IMR-90 (cell line): ENCODE data around the gene ATP1A1. TPM values are rescaled to one million over a fixed set of nuclear protein-coding genes. Genes with fewer than 3 reads are reported as not detected.

Source experiments
- ATAC-seq: fragments of 200-7000 bp; cut with Tn5 transposase; 2 replicates; pipeline ENCODE4 v1.9.1; 2020; ENCODE audit warnings: low read depth, mild to moderate bottlenecking, moderate library complexity
- BruUV-seq: library from RNA; stranded (reverse); fragments of 400-500 nt; replicated peaks from 2 replicates; lab custom pipeline; 2021; lab: Mats Ljungman, UMichigan
- CTCF ChIA-PET: fragments of 300-600 bp; formaldehyde crosslinking; extraction: SDS; loops from one replicate; lab custom pipeline; 2021; ENCODE audit warnings: antibody characterized with exemption; lab: Yijun Ruan, JAX
- POLR2A ChIA-PET: fragments of 300-600 bp; sonication (Branson Sonifier 250); formaldehyde crosslinking; loops from one replicate; lab custom pipeline; 2022; ENCODE audit warnings: antibody characterized with exemption; ENCODE audit not compliant: unreplicated experiment; lab: Charles Lee
- DNase-seq: peaks from one replicate; pipeline ENCODE4 v3.0.0; 2013
- H2AFZ ChIP-seq: replicated peaks from 2 replicates; pipeline ENCODE3; 2013; ENCODE audit warnings: low read length, mild to moderate bottlenecking; ENCODE audit not compliant: poor library complexity
- H2AK5ac ChIP-seq: 2 replicates; pipeline ENCODE4 v1.6.1; 2013; ENCODE audit warnings: low read depth, low read length, inconsistent platforms
- H2AK9ac ChIP-seq: replicated peaks from 2 replicates; pipeline ENCODE3; 2013; ENCODE audit warnings: mild to moderate bottlenecking, low read depth, low read length, moderate library complexity; ENCODE audit not compliant: poor library complexity
- H2BK120ac ChIP-seq: 2 replicates; pipeline ENCODE4 v1.6.1; 2013; ENCODE audit warnings: low read depth, low read length, inconsistent platforms
- H2BK15ac ChIP-seq: 3 replicates; pipeline ENCODE4 v1.6.1; 2013; ENCODE audit warnings: low read depth, low read length, inconsistent platforms
- H2BK20ac ChIP-seq: 2 replicates; pipeline ENCODE4 v1.6.1; 2013; ENCODE audit warnings: low read depth, mild to moderate bottlenecking, inconsistent platforms, low read length, moderate library complexity
- H2BK5ac ChIP-seq: 2 replicates; pipeline ENCODE4 v1.6.1; 2013; ENCODE audit warnings: mild to moderate bottlenecking, low read depth, low read length, inconsistent platforms; ENCODE audit not compliant: poor library complexity, severe bottlenecking
- H3K14ac ChIP-seq: replicated peaks from 2 replicates; pipeline ENCODE4 v1.6.1; 2013; ENCODE audit warnings: low read depth, low read length, inconsistent platforms
- H3K18ac ChIP-seq: 2 replicates; pipeline ENCODE4 v1.6.1; 2013; ENCODE audit warnings: low read depth, low read length, control low read depth
- H3K23ac ChIP-seq: 2 replicates; pipeline ENCODE4 v1.6.1; 2013; ENCODE audit warnings: low read depth, low read length, inconsistent platforms
- H3K27ac ChIP-seq: 2 replicates; pipeline ENCODE4 v1.5.1; 2013; ENCODE audit warnings: mild to moderate bottlenecking, control low read depth, low read length; ENCODE audit not compliant: insufficient read depth
- H3K27me3 ChIP-seq: 2 replicates; pipeline ENCODE4 v1.6.1; 2013; ENCODE audit warnings: low read length; ENCODE audit not compliant: control insufficient read depth, insufficient read depth
- H3K36me3 ChIP-seq: 2 replicates; pipeline ENCODE4 v1.6.1; 2013; ENCODE audit warnings: low read length, mixed read lengths; ENCODE audit not compliant: control insufficient read depth, insufficient read depth
- H3K4ac ChIP-seq: 2 replicates; pipeline ENCODE4 v1.6.1; 2013; ENCODE audit warnings: low read depth, low read length, inconsistent platforms
- H3K4me1 ChIP-seq: 2 replicates; pipeline ENCODE4 v1.6.1; 2013; ENCODE audit warnings: low read length, mixed read lengths; ENCODE audit not compliant: control insufficient read depth, insufficient read depth
- H3K4me2 ChIP-seq: 2 replicates; pipeline ENCODE4 v1.6.1; 2013; ENCODE audit warnings: low read depth, mild to moderate bottlenecking, control low read depth, low read length, moderate library complexity
- H3K4me3 ChIP-seq: 2 replicates; pipeline ENCODE4 v1.5.1; 2013; ENCODE audit warnings: low read depth, mild to moderate bottlenecking, control low read depth, low read length, moderate library complexity; ENCODE audit not compliant: insufficient read depth
- H3K56ac ChIP-seq: 2 replicates; pipeline ENCODE4 v1.6.1; 2013; ENCODE audit warnings: low read length, inconsistent platforms; ENCODE audit not compliant: insufficient read depth; ENCODE audit errors: extremely low read depth
- H3K79me1 ChIP-seq, 2 experiments: 2 replicates each; pipeline ENCODE4 v1.6.1; 2013; ENCODE audit warnings: low read length in 2 of 2, inconsistent platforms in 1 of 2, low read depth in 1 of 2
- H3K9ac ChIP-seq: 2 replicates; pipeline ENCODE4 v1.6.1; 2013; ENCODE audit warnings: low read depth, low read length, control low read depth
- H3K9me1 ChIP-seq: 2 replicates; pipeline ENCODE4 v1.6.1; 2013; ENCODE audit warnings: low read length, inconsistent platforms; ENCODE audit not compliant: insufficient read depth
- H3K9me3 ChIP-seq: 2 replicates; pipeline ENCODE4 v1.6.1; 2013; ENCODE audit warnings: low read length; ENCODE audit not compliant: control insufficient read depth, insufficient read depth
- H4K20me1 ChIP-seq: 2 replicates; pipeline ENCODE4 v1.6.1; 2013; ENCODE audit warnings: low read length, inconsistent platforms; ENCODE audit not compliant: insufficient read depth
- H4K5ac ChIP-seq: 2 replicates; pipeline ENCODE4 v1.6.1; 2013; ENCODE audit warnings: mild to moderate bottlenecking, low read depth, low read length, control low read depth
- H4K8ac ChIP-seq, 2 experiments: 2 replicates each; pipeline ENCODE4 v1.6.1; 2013; ENCODE audit warnings: low read depth in 2 of 2, low read length in 2 of 2, control low read depth in 1 of 2, inconsistent platforms in 1 of 2
- H4K91ac ChIP-seq: 2 replicates; pipeline ENCODE4 v1.6.1; 2013; ENCODE audit warnings: low read depth, low read length, inconsistent platforms; ENCODE audit not compliant: insufficient read depth
- CTCF ChIP-seq: conservative IDR thresholded peaks from 2 replicates; pipeline ENCODE4 v1.5.1; 2012; ENCODE audit warnings: mild to moderate bottlenecking, low read depth, low read length, improper control_type of control experiment
- MAFK ChIP-seq: IDR thresholded peaks from 2 replicates; pipeline ENCODE4 v1.6.1; 2012; ENCODE audit warnings: low read depth, low read length, improper control_type of control experiment
- MAZ ChIP-seq: IDR thresholded peaks from 2 replicates; pipeline ENCODE4 v1.6.1; 2012; ENCODE audit warnings: low read depth, mild to moderate bottlenecking, low read length, improper control_type of control experiment, moderate library complexity, borderline replicate concordance
- MXI1 ChIP-seq: IDR thresholded peaks from 2 replicates; pipeline ENCODE4 v1.6.1; 2012; ENCODE audit warnings: low read depth, mild to moderate bottlenecking, low read length, moderate library complexity, borderline replicate concordance
- POLR2A ChIP-seq: IDR thresholded peaks from 2 replicates; pipeline ENCODE4 v1.6.1; 2012; ENCODE audit warnings: mild to moderate bottlenecking, low read depth, low read length
- RCOR1 ChIP-seq: IDR thresholded peaks from 2 replicates; pipeline ENCODE4 v1.6.1; 2012; ENCODE audit warnings: mild to moderate bottlenecking, low read length, improper control_type of control experiment; ENCODE audit not compliant: insufficient replicate concordance
- SMC3 ChIP-seq: fragments of 150-350 bp; IDR thresholded peaks from 2 replicates; pipeline ENCODE4 v1.6.1; 2016; ENCODE audit warnings: low read depth, mild to moderate bottlenecking, antibody characterized with exemption, low read length, moderate library complexity
- WGBS, 2 experiments: methylation state at CpG; one replicate each; pipeline versions ENCODE4 v1.1.5 to v1.1.7; 2013; ENCODE audit warnings: missing lambda C conversion rate in 2 of 2; ENCODE audit not compliant: insufficient read length in 1 of 2; ENCODE audit errors: extremely low coverage in 2 of 2; 5-methylcytosine and 5-hydroxymethylcytosine counted together
- dilution Hi-C: fragments of 300-500 bp; cut with HindIII; formaldehyde crosslinking; loops from one replicate; pipeline ENCODE4 v1.14.3; 2018; ENCODE audit warnings: low sequenced_read_pairs; ENCODE audit not compliant: unreplicated experiment
- in situ Hi-C: fragments of 300-500 bp; cut with MboI; formaldehyde crosslinking; loops from 3 replicates; pipeline ENCODE4 v1.14.3; 2019; ENCODE audit warnings: low sequenced_read_pairs, inconsistent platforms, mixed read lengths
- intact Hi-C: fragments of 100-400 bp; cut with micrococcal nuclease; formaldehyde crosslinking; loops from 2 replicates; pipeline ENCODE4 v1.10.0; 2022
- polyA plus RNA-seq, 3 experiments: library from polyadenylated mRNA; depleted of rRNA; stranded (reverse); fragments of >200 nt; gene quantifications; 2 replicates each; pipeline ENCODE4 v1.2.3, GENCODE V29; 2012; ENCODE audit warnings: low replicate concordance in 1 of 3
- total RNA-seq: library from RNA; depleted of rRNA; stranded (reverse); fragments of >200 nt; gene quantifications from 2 replicates; pipeline ENCODE4 v1.2.3, GENCODE V29; 2012

The ATP1A1 gene
- total and polyA plus RNA-seq, 2 of the 4 experiments (the other 2 are of a cell fraction) = 116 to 125 TPM

- Histone ChIP-seq H3K36me3 (no peaks in the 10 kb centered on the region), H3K14ac (no peak overlapping the region), H3K4me2 (no peak overlapping the region), H4K91ac (no peak overlapping the region), H4K8ac (no peak overlapping the region), H3K4me1 (no peaks in the 10 kb centered on the region), H2BK15ac (no peak overlapping the region), H2AK5ac (no peak overlapping the region), H2BK120ac (no peak overlapping the region), H3K79me1 (no peaks in the 10 kb centered on the region), H3K27ac (no peak overlapping the region), H3K4ac (no peak overlapping the region), H3K4me3 (no peak overlapping the region), H2AFZ (no peak overlapping the region), H2AK9ac (no peak overlapping the region), H3K18ac (no peak overlapping the region), H3K9me3 (no peaks in the 10 kb centered on the region), H3K9ac (no peak overlapping the region), H2BK5ac (no peak overlapping the region), H3K9me1 (no peaks in the 10 kb centered on the region), H4K5ac (no peak overlapping the region), H4K20me1 (no peaks in the 10 kb centered on the region), H3K27me3 (peaks cover 10% of the 10 kb centered on the region), H3K23ac (no peak overlapping the region; the same call in 1 of the 2 replicates), H3K56ac (no peak overlapping the region), H2BK20ac (no peak overlapping the region)
- CTCF ChIA-PET = no interaction called here
- in situ Hi-C loops = no loop called here
- no peak for DNase-seq
- intact Hi-C loops = no loop called here
- no peak for TF ChIP-seq MXI1
- no peak for TF ChIP-seq MAZ
- no peak for TF ChIP-seq CTCF
- no peak for TF ChIP-seq RCOR1
- no peak for TF ChIP-seq POLR2A
- TF ChIP-seq SMC3 = no peak
- no peak for TF ChIP-seq MAFK
- dilution Hi-C loops = no loop called here
- BruUV-seq = no TSS peak
- WGBS, 2 experiments = no CpG with 5 or more reads among the region's 3 CpGs
- POLR2A ChIA-PET = no interaction called here
- no peak for ATAC-seq
These were observed 40.6 kb upstream of the ATP1A1 start for GRCh38 chr1:116332451-116332850.
